ENCODE results near the gene CLK3. TPM values are rescaled to one million over a fixed set of nuclear protein-coding genes. Genes with fewer than 3 reads are reported as not detected.
A peak's percentile ranks its signal among the peaks of the same experiment; 100 is the strongest.

Gene CLK3
- total and polyA plus RNA-seq, 8 donors, result 47.6 to 226 (median 93.2) TPM

GRCh38 chr15:74618841-74619596 lies 3.4 kb downstream of the CLK3 start:
- H3K4me3 ChIP-seq, result peak overlapping the region in 1 of 4 donors; percentile 2
- TF ChIP-seq EP300 (IDR thresholded peaks at IDR 0.05), result no peak
- no peak for TF ChIP-seq POLR2AphosphoS5 (IDR thresholded peaks at IDR 0.05)
- no peak for TF ChIP-seq CTCF (IDR thresholded peaks at IDR 0.05)
- no peak for TF ChIP-seq POLR2A (IDR thresholded peaks at IDR 0.05)
- no peaks in the 10 kb centered on the region for H3K27me3 ChIP-seq
- no peak overlapping the region for H3K27ac ChIP-seq
- no peaks in the 10 kb centered on the region for H3K9me3 ChIP-seq
- no peak for DNase-seq
- H3K4me1 ChIP-seq, result peaks cover 34 to 76% (median 63%) of the 10 kb centered on the region in 4 donors
- WGBS, 5 donors, result 75 to 84% (median 81%) methylated on average over 15 of the region's 15 CpGs
- peaks cover 50 to 59% (median 55%) of the 10 kb centered on the region in 4 donors for H3K36me3 ChIP-seq
- intact Hi-C loops (cut with DNase I; ENCODE audit: low total_unique reads), result no loop called here

GRCh38 chr15:74619916-74620635 lies 4.4 kb downstream of the CLK3 start:
- DNase-seq, result no peak
- no peak for TF ChIP-seq POLR2AphosphoS5 (IDR thresholded peaks at IDR 0.05)
- no peak for TF ChIP-seq CTCF (IDR thresholded peaks at IDR 0.05)
- TF ChIP-seq EP300 (IDR thresholded peaks at IDR 0.05), result no peak
- no peak for TF ChIP-seq POLR2A (IDR thresholded peaks at IDR 0.05)
- H3K9me3 ChIP-seq, result no peaks in the 10 kb centered on the region
- H3K27ac ChIP-seq, result no peak overlapping the region
- peaks cover 34 to 71% (median 57%) of the 10 kb centered on the region in 4 donors for H3K4me1 ChIP-seq
- H3K36me3 ChIP-seq, result peaks cover 60 to 70% (median 65%) of the 10 kb centered on the region in 4 donors
- intact Hi-C loops (cut with DNase I; ENCODE audit: low total_unique reads), result no loop called here
- peak overlapping the region in 1 of 4 donors; percentile 13 for H3K4me3 ChIP-seq
- H3K27me3 ChIP-seq, result no peaks in the 10 kb centered on the region
- 89 to 92% (median 90%) methylated on average over 22 to 27 of the region's 27 CpGs for WGBS, 5 donors

GRCh38 chr15:74620636-74621545 lies 5.3 kb downstream of the CLK3 start:
- no peaks in the 10 kb centered on the region for H3K27me3 ChIP-seq
- H3K4me1 ChIP-seq, result peaks cover 34 to 71% (median 57%) of the 10 kb centered on the region in 4 donors
- no peak overlapping the region for H3K27ac ChIP-seq
- peak overlapping the region in 1 of 4 donors; percentile 13 for H3K4me3 ChIP-seq
- peaks cover 68 to 78% (median 74%) of the 10 kb centered on the region in 4 donors for H3K36me3 ChIP-seq
- 55 to 70% (median 60%) methylated on average over 16 to 23 of the region's 23 CpGs for WGBS, 5 donors
- TF ChIP-seq POLR2AphosphoS5 (IDR thresholded peaks at IDR 0.05), result peak in 2 of 3 donors; percentile 7 to 50
- peak in 5 of 7 experiments; percentile 52 to 92 (median 65) for TF ChIP-seq CTCF (IDR thresholded peaks at IDR 0.05)
- TF ChIP-seq POLR2A (IDR thresholded peaks at IDR 0.05), result no peak
- TF ChIP-seq EP300 (IDR thresholded peaks at IDR 0.05), result no peak
- H3K9me3 ChIP-seq, result no peaks in the 10 kb centered on the region
- intact Hi-C loops (cut with DNase I; ENCODE audit: low total_unique reads), result no loop called here
- peak; percentile 71 to 86 for DNase-seq

GRCh38 chr15:74621546-74621920 lies 5.9 kb downstream of the CLK3 start:
- intact Hi-C loops (cut with DNase I; ENCODE audit: low total_unique reads), result no loop called here
- no peak for DNase-seq
- H3K4me3 ChIP-seq, result no peak overlapping the region

More at GRCh38 chr15:74621546-74621920, 5.9 kb downstream of the CLK3 start:
- Histone ChIP-seq H3K36me3 (peaks cover 75 to 84% (median 80%) of the 10 kb centered on the region in 4 donors), H3K27ac (no peak overlapping the region), H3K9me3 (no peaks in the 10 kb centered on the region), H3K4me1 (peaks cover 34 to 68% (median 53%) of the 10 kb centered on the region in 4 donors), H3K27me3 (no peaks in the 10 kb centered on the region)
- TF ChIP-seq POLR2A (IDR thresholded peaks at IDR 0.05), result no peak
- TF ChIP-seq POLR2AphosphoS5 (IDR thresholded peaks at IDR 0.05), result no peak
- no peak for TF ChIP-seq CTCF (IDR thresholded peaks at IDR 0.05)
- TF ChIP-seq EP300 (IDR thresholded peaks at IDR 0.05), result no peak
- 74 to 86% (median 80%) methylated on average over 13 to 16 of the region's 16 CpGs for WGBS, 5 donors
